ENCODE results near the gene TEAD1.
A peak's percentile ranks its signal among the peaks of the same experiment; 100 is the strongest.

The TEAD1 gene

DNA sequence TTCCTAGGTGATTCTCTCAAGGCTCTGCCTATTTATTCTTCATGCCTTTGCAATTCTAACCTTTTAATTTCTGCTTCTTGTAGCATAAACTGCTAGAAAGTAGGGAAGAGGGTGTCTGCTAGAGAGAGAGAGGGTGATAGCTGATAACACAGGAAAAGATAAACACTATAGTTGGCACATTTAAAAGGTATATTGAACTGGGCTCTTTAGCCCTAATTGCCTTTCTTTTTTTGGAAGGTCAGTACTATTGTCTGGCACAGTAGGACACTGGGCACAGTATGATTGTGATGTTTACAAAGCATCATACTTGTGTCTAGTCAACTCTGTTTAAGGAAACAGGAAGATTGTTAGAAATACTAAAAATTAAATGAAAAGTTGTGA lies 33.3 kb downstream of the TEAD1 start:
- no peak for DNase-seq (ENCODE audit: low read depth in 2 of 2)

DNA sequence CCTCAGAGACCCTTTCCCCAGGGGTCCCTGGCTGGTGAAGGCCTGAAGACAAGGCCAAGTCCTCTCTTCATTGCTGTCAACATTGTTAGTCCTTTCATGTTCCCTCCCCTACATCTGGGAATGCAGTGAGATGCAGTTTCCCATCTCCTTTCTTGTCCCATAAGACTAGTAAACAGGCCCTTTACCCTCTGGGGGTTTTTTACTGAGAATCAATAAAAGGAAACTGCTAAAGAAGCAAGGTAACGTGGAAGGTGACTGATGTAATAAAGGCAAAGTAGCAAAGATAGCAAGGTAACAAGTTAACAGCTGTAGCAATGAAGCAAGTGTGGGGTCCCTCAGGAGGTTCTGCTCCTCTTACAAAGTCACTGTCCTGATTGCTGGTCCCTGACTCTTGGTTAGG lies 37.3 kb downstream of the TEAD1 start:
- DNase-seq (ENCODE audit: low read depth in 2 of 2) = no peak

DNA sequence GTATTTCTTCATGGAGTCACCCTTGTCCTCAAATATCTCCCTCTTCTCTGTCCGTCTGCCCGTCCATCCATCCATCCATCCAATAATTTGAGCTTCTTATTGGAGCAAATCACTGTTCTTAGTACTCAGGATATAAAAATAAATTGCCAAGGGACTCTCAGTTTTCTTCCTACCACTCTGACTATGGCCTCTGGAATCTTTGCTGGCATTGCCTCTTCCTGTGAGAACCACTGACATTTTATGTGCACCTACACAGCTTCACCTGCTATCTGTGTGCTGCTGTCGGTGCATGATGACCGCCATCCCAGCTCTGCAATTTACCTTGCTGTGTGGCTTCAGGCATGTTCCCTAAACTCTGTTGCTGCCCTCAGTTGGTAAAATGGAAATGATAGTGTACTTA lies 37.9 kb downstream of the TEAD1 start:
- DNase-seq (ENCODE audit: low read depth in 2 of 2) = no peak

DNA sequence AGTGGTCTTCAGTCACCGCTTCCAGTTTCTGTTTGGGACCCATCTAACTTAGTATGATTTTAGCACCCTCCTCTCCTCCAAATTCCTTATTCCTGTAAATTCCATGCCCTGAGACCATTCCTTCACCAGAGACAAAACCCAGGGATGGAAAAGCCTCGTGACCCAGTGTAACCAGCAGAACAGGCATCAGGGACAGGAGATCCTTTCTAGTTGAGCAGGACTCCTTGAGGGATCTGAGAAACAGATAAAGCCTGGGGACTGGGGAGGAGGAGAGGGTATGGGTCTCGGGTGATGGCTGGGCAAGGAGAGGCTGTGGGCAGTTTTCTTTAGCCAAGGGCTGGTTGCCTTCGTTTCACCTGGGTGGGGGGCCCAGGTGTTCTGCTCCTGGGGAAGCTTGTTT lies 40.9 kb downstream of the TEAD1 start:
- no peak for DNase-seq (ENCODE audit: low read depth in 2 of 2)

DNA sequence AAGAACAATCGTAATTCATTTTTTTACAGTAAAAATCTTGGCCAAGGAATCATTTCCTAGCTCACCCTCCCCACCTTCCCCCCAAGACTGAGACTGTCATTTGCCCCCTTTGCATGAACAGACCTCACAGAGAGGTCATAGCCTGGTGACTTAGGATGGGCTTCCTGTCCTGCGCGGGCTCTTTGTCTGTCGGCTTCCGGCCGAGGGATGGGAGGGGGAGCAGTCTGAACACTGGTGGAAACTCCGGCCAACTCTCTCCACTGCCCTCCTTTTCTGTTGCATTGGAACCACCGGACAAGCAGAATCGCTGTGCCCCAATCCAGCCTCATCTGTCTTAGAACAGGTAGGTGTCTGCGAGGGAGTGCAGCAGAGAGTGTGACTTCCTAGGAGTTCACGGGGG lies 41.7 kb downstream of the TEAD1 start:
- DNase-seq (ENCODE audit: low read depth in 2 of 2) = no peak

DNA sequence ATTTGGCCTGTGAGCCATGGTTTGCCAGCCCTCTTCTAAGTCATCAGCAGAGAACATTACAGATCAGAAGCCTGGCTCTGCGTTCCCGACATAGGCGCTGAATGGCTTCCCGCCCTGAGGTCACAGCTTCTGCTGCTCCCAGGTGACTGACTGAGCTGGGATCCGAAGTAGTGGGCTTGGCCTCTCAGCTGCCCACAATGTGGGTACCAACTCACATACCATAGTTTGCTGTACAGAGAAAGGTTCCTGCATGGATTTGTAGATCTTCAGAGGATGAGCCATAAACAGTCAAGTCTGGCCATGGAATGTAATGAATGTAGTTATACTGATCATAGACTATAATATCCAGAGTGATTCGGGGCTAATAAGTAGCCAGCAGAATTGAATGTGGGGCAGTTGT lies 42.6 kb downstream of the TEAD1 start:
- no peak for DNase-seq (ENCODE audit: low read depth in 2 of 2)

DNA sequence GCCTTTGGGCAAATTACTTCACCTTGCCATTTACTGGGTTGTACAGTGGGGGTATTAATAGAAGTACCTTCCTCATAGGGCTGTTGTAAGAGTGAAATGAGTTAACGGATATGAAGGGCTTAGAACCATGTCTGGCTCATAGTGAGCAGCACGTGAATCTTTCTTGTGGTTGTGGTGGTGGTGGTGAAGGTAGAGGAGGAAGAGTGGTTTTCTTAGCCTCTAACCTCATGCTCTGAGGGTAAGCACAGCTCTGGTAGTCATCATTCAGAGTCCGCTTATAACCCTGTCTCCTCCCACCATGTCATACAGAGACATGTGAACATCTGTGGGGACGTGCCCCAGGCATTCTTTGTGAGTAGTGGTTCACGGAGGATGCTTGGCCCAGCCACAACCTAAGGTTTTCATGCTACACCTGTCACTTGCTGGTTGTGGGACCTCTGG lies 43.6 kb downstream of the TEAD1 start:
- DNase-seq (ENCODE audit: low read depth in 2 of 2) = peak in 1 of 2 donors; percentile 1

DNA sequence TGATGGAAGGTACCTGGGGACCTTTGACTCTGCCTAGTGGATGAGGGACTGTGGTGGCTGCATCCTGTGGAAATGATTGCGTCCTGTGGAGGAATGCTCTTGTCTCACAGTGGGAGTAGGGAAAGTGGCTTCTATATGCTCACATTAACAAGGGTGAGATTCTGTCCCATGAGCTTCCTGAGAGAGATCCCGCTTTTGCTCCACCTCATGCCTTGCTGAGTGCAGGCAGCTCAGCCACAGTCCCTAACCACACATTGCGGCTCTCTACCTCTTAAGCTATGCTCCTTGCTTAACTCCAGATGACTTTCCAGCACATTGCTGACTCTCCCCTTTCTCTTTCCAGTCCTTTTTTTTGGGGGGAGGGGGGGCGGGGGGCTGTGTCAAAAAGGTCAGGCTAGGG lies 45.0 kb downstream of the TEAD1 start:
- no peak for DNase-seq (ENCODE audit: low read depth in 2 of 2)

DNA sequence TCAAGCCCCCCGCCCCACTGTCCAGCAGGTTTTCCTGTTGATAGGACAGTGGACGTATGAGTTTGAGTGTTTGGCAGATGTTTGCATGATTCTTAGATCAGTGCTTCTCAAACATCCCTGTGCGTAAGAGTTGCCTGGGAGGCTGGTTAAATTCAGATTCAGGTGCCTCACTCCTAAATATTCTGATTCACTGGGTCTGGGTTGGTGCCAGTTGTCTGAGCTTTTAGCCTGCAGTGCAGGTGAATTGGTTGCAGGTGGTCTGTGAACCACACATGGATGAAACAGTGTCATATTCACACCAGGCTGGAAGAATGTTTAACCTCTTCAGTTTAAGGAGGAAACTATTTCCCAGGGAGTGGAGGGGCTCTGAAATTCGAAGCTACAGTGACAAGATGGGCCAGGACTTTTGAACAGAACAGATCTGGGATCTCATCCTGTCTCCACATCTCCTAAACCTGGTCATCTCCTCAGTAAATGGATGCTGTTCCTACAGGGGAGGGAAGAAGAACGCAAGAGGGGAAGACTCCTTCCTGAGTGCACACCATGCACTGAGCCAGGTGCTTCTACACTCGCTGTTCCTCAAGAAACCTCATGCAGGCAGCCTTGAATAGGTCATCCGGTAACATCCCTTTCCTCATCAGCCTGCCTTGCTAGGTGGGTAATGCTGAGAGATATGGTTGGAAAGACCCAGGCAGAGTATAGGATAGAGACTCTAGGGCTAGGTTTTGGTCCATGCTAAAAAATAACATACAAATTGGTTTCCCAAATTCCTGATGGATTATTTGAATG lies 47.8 kb downstream of the TEAD1 start:
- DNase-seq (ENCODE audit: low read depth in 2 of 2) = no peak

DNA sequence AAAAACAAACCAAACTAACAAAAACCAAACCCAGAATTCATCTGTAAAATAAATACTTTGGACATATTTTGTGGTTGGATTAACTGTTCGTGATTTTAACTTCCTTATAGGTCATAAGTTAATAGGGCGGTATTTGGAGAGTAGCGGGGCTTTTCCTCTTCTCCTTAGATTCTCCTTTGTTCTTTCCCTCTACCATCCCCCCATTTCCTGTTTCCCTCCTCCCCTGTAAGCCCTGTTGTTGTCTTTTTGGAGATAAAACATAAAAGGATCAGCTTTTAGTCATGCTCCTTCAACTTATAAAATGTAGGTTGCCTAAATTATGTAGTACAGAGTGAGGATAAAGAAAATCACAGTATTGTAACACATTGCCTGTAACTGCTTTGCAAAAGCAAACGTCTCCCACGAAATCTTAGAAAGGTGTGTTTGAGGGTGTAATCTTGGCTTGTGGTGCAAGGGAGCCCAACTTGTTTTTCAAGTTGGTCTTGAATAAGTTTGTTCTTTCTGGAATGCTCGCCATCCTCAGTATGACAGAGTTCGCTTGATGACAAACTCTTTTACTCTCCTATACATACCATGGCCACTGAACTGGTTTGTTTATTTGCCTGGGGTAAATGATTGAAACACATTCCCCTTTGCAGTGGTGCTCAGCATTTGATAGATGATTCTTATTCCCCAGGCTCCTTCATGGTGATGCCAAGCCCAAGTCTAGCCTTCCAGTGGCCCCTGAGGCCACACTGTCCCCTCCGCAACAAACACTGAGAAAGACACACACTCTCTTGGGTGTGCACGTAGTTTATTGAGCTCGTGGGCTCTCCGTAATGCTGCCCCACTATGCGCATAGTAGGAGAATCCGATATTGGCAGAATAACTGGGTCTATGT lies 49.4 kb downstream of the TEAD1 start:
- DNase-seq (ENCODE audit: low read depth in 2 of 2) = no peak

DNA sequence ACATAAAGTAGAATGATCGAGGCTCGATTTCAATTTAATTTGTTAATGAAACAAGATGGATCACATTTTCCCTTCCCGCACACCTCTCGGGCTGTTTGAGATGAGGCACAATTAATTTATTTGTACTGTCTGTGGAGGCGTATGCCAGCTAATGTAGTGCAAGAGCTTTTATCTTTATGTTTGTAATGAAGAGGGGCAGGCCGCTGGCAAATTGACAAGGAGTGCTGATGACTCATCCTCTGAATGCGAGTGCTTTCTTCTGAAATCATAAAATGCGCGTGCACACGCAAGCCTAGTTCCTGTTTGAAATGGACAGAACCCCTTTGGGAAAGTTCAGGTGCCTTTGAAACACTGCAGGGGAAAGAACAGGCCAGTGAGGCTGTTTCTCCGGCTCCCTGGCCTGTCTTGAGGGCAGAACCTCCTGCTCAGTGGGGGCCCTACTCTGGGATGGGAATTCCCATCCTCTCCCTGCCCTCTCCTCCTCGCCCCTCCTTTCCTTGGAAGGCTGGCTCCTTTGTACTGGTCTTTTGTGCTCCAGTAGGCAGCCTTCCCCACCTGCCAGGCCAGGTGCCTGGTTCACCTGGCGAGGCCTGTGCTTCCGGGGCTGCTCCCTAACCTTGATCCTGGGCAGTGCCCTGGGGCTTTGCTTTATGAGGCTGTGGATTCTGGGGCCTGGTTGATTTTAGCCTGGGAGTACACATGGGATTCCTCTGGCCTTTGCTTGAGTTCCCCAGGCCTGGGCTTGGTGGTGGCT lies 50.3 kb downstream of the TEAD1 start:
- no peak for DNase-seq (ENCODE audit: low read depth in 2 of 2)

DNA sequence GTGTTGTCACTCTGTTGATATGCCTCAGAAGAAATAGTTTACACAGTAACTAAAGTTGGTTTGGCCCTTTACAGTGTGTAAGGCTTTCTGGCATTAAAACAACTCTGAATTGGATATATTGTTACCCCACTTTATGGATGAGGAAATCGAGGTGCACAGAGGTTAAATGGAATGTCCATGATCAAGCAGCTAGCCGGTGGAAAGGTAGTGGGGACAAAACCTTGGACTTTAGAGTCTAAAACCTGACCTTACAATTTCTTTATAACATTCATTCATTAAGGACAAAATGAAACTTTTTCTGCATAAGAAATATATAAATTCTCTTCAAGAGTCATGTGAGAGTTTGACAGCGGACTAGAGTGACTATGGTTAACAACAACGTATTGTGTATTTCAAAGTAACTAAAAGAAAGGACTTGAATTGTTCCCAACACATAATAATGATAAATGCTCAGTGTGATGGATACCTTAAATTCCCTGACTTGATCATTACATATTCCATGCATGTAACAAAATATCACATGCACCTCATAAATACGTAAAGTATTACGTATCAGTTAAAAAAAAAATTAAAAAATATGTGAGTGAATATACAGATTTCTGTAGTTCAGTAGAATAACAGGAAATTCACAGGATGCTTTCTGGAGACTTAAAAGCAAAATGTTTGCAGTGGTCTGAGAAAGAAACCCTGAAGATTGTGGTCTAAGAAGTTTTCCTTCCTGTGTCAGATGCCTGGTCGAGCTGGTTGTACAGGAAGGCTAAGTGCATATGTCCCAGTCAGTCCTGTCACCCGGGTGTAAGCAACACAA lies 51.0 kb downstream of the TEAD1 start:
- no peak for DNase-seq (ENCODE audit: low read depth in 2 of 2)

DNA sequence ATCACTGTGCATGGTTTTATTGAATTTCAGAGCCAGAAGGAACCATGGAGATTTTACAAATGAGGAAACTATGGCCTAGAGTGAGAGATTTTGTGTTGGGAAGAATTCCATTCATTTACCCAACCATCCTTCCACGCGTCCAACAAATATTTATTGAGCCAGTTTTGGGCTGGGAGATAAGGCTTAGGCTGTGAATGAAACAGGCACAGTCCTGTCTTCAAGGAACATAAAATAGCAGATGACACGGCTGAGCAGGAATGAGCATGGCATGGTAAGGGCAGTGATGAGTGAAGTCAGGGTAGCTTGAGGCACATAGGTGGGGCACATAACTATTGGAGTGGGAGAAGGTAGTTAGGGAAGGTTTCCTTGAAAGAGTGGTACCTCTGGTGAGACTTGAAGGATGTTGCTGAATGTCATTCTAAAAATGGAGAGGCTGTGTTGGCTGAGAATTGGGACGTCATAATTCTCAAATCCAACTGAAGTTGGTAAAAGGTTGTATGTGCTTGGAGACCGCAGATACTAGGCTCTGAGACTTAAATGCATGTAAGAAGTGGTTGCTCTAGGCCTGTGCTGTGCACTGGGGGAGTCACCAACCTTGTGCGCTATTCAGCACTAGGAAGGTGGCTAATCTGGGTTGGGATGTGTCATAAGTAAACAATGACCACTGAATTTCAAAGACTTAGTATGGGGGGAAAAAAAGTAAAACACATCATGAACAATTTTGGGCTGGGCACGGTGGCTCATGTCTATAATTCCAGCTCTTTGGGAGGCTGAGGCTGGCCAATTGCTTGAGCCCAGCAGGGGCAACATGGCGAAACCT lies 51.9 kb downstream of the TEAD1 start:
- DNase-seq (ENCODE audit: low read depth in 2 of 2) = no peak

DNA sequence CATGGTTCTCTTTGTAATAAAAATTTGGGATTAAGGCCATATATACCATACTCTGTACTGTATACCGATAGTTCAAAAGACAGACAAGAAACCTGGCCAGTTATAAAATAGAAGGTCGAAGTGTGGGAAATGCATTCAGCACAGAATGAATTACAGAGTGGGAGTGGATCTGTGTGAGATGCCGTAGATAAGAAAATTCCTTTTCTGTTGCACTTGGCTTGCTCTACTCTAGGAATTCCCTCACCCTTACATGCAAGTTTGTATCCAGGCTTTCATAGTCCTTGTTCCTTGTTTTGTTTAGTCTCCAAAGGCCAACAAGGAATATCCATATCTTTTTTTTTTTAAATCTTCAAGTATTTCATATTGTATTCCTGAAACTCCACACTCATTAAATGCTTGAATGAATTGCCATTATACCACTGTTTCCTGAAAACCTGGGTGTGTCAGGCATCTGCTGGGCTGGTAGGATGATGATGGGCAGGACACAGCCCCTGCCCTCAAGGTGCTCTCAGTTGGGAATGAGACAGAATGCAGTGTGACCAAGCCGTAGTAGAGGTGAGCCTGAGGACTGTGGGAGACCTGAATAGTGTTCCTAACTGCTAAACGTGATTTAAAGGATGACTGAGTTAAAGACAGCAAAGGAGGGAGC lies 53.5 kb downstream of the TEAD1 start:
- no peak for DNase-seq (ENCODE audit: low read depth in 2 of 2)

DNA sequence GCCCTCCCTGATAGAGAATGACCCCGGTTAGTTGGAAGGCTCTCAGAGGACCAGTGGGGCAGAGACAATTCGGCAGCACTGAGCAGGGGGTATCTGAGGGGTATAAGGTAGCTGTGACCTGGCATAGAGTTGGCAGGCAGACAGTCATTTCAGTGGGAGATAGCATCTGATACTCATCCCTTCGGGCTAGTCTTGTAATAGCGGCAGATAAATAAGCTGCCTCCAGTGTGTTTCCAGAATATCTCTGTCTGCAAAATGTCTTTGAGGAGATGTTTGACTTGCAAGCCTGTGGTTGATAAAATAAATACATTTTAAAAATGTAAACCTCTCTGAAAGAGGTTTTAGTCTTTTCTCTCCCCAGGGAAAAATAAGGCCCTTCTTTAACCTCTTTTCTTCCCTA lies 54.2 kb downstream of the TEAD1 start:
- DNase-seq (ENCODE audit: low read depth in 2 of 2) = no peak

DNA sequence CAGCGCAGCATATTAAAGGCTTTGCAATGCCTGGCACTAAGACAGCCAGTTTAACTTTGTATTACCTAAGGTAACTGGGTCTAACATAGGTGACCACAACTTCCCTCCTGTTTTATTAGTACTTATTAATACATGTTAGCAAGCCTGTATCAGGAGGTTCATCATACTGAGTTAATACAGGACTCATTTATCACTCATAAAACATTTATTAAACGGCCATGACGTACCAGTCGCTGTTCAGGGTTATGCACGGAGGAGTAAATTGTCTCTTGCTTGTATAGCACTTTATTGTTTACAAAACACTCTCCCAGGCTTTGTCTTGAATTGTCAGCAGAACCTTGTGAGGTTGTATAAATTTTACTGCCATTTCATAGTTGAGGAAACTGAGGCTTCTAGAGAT lies 55.7 kb downstream of the TEAD1 start:
- DNase-seq (ENCODE audit: low read depth in 2 of 2) = no peak

DNA sequence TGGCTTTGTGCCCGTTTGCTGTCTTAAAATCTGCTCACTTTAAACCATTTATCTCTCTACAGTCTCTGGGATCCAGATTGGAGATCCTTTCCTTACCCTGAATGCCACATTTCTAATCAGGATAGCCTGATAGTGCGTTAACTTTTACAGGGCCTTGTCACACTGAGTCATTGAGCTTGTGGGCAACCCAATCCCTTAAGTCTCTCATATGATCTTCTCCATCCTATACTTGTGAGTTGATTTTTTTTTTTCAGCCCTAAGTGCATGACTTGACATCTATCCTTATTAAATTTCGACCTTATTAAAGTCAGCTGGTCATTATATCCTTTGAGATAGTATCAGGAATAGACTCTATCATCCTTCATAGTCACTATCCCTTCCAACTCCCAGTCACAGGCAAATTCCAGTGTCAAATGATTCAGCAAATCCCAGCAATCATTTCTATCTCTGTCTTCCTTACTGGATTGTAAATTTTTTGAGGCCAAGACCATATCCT lies 57.7 kb downstream of the TEAD1 start:
- DNase-seq (ENCODE audit: low read depth in 2 of 2) = no peak

DNA sequence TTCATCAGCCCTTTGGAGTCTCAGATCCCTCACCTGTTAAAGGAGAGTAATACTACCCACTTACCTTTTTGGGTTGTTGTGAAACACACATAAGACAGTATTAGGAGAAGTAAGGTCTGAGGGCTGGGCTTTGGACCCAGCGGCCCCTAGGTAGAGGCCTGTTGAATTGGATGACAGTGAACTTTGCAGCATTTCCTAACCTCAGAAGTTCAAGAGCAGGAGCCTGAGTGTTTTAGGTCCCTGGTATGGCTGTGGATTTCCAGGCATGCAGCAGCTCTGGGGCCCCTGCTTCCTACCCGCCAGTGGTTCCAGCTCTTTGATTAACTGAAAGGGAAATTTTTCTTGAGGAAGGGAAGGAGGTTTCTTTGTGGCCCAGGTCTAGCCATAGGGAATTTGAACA lies 58.9 kb downstream of the TEAD1 start:
- no peak for DNase-seq (ENCODE audit: low read depth in 2 of 2)

DNA sequence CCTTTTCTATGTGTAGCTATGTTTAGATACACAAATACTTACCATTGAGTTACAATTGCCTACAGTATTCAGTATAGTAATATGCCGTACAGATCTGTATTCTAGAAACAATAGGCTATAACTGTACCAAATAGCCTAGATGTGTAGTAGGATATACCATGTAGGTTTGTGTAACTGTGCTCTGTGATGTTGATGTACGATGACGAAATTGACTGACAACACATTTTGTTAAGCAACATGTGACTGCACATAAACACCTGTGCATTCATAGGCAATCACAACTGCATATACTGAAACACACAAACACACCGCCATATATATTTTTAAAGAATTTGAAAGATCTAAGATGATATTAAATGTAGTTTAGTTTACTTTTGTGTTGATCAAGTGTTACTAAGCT lies 60.4 kb downstream of the TEAD1 start:
- no peak for DNase-seq (ENCODE audit: low read depth in 2 of 2)

DNA sequence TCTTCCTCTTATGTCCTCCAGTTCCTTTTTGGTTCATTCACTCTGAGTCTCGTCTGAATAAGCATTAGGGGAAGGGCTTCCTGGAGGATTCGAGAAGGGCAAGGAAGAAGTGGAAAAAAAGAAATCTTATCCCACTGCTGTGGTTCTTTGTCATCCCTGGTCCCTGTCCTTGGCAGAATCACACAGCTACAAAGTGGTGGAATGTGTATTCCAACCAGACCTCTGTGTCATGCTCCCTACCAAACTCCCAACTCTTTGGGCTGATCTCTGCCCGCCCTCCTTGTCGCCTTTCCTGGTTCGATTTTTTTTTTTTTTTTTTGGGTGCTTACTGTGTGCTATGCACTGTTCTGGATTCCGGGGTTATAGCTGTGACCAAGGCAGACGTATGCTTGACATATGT lies 61.0 kb downstream of the TEAD1 start:
- DNase-seq (ENCODE audit: low read depth in 2 of 2) = no peak

Data from stimulated activated CD8-positive, alpha-beta memory T cell treated with anti-CD3 and anti-CD28 coated beads, Interleukin-7, amount 100 ng/mL, for 4 hours (primary cell).